H9 (cell line): Measurements from ENCODE around the gene VWA3A. TPM values are rescaled to one million over a fixed set of nuclear protein-coding genes. Genes with fewer than 3 reads are reported as not detected.
"Not testable (repeated sequence)": the region's sequence is repeated elsewhere in the genome, so short reads cannot be mapped to it uniquely, and the experiment has no call there.

Experiments
- DNase-seq: peaks from one replicate; pipeline ENCODE4 v3.0.0-alpha.2; 2017
- H2AFZ ChIP-seq: one replicate; pipeline ENCODE4 v1.6.1; 2013; ENCODE audit warnings: mild to moderate bottlenecking, low read length, control low read depth, moderate library complexity
- H2AK5ac ChIP-seq: 2 replicates; pipeline ENCODE4 v1.6.1; 2013; ENCODE audit warnings: low read length, control low read depth, mixed read lengths; ENCODE audit not compliant: insufficient read length
- H2BK120ac ChIP-seq: one replicate; pipeline ENCODE4 v1.6.1; 2013; ENCODE audit warnings: low read depth, mild to moderate bottlenecking, low read length, control low read depth, inconsistent platforms; ENCODE audit not compliant: poor library complexity, severe bottlenecking
- H2BK12ac ChIP-seq: 2 replicates; pipeline ENCODE4 v1.6.1; 2013; ENCODE audit warnings: low read length, control low read depth, mixed read lengths, low read depth; ENCODE audit not compliant: insufficient read length
- H2BK15ac ChIP-seq: 2 replicates; pipeline ENCODE4 v1.6.1; 2013; ENCODE audit warnings: low read depth, low read length, control low read depth
- H2BK20ac ChIP-seq: one replicate; pipeline ENCODE4 v1.6.1; 2013; ENCODE audit warnings: low read depth, mild to moderate bottlenecking, low read length, control low read depth, inconsistent platforms; ENCODE audit not compliant: poor library complexity, severe bottlenecking
- H2BK5ac ChIP-seq: 2 replicates; pipeline ENCODE4 v1.6.1; 2013; ENCODE audit warnings: low read length, control low read depth, mixed read lengths; ENCODE audit not compliant: insufficient read length
- H3K14ac ChIP-seq: 2 replicates; pipeline ENCODE4 v1.6.1; 2013; ENCODE audit warnings: low read length, control low read depth; ENCODE audit not compliant: insufficient read depth
- H3K18ac ChIP-seq: 2 replicates; pipeline ENCODE4 v1.6.1; 2013; ENCODE audit warnings: low read depth, mild to moderate bottlenecking, mixed read lengths, low read length, control low read depth; ENCODE audit not compliant: insufficient read length
- H3K23ac ChIP-seq: 2 replicates; pipeline ENCODE4 v1.6.1; 2013; ENCODE audit warnings: low read length, control low read depth, mixed read lengths, low read depth; ENCODE audit not compliant: insufficient read length
- H3K23me2 ChIP-seq: 2 replicates; pipeline ENCODE4 v1.6.1; 2013; ENCODE audit warnings: low read depth, mild to moderate bottlenecking, mixed read lengths, low read length, control low read depth; ENCODE audit not compliant: insufficient read length, poor library complexity, severe bottlenecking
- H3K27ac ChIP-seq: 2 replicates; pipeline ENCODE4 v1.5.1; 2013; ENCODE audit warnings: low read length, control low read depth, mixed read lengths, low read depth; ENCODE audit not compliant: insufficient read length
- H3K27me3 ChIP-seq: 2 replicates; pipeline ENCODE4 v1.6.1; 2013; ENCODE audit warnings: low read length, control low read depth, inconsistent platforms; ENCODE audit not compliant: insufficient read depth
- H3K4ac ChIP-seq: 2 replicates; pipeline ENCODE4 v1.6.1; 2013; ENCODE audit warnings: low read depth, mild to moderate bottlenecking, control low read depth, inconsistent platforms, low read length, moderate library complexity
- H3K4me1 ChIP-seq: 2 replicates; pipeline ENCODE4 v1.6.1; 2013; ENCODE audit warnings: low read length, control low read depth, inconsistent platforms; ENCODE audit not compliant: insufficient read depth
- H3K4me2 ChIP-seq: 2 replicates; pipeline ENCODE4 v1.6.1; 2013; ENCODE audit warnings: low read length, control low read depth, mixed read lengths; ENCODE audit not compliant: insufficient read length, insufficient read depth
- H3K56ac ChIP-seq: 2 replicates; pipeline ENCODE4 v1.6.1; 2013; ENCODE audit warnings: low read depth, mild to moderate bottlenecking, mixed read lengths, low read length, control low read depth; ENCODE audit not compliant: insufficient read length
- H3K79me1 ChIP-seq: 2 replicates; pipeline ENCODE4 v1.6.1; 2013; ENCODE audit warnings: low read depth, mild to moderate bottlenecking, moderate library complexity, low read length, control low read depth, inconsistent platforms; ENCODE audit not compliant: insufficient read depth, poor library complexity, severe bottlenecking
- H3K79me2 ChIP-seq: 2 replicates; pipeline ENCODE4 v1.6.1; 2013; ENCODE audit warnings: low read length, control low read depth, inconsistent platforms; ENCODE audit not compliant: insufficient read depth
- H3K9ac ChIP-seq: 2 replicates; pipeline ENCODE4 v1.6.1; 2013; ENCODE audit warnings: low read length, control low read depth, mixed read lengths; ENCODE audit not compliant: insufficient read length; ENCODE audit errors: extremely low read depth
- H3K9me3 ChIP-seq: one replicate; pipeline ENCODE4 v1.6.1; 2013; ENCODE audit warnings: low read depth, low read length, inconsistent platforms; ENCODE audit not compliant: control insufficient read depth
- H3T11ph ChIP-seq: one replicate; pipeline ENCODE4 v1.6.1; 2013; ENCODE audit warnings: mild to moderate bottlenecking, low read length, control low read depth, inconsistent platforms
- H4K20me1 ChIP-seq: one replicate; pipeline ENCODE4 v1.6.1; 2013; ENCODE audit not compliant: control insufficient read depth, insufficient read length, insufficient read depth
- H4K5ac ChIP-seq: 2 replicates; pipeline ENCODE4 v1.6.1; 2013; ENCODE audit warnings: low read depth, mild to moderate bottlenecking, mixed read lengths, low read length, control low read depth; ENCODE audit not compliant: insufficient read length
- H4K8ac ChIP-seq: replicated peaks from 2 replicates; pipeline ENCODE4 v1.6.1; 2013; ENCODE audit warnings: low read length, control low read depth, mixed read lengths, low read depth; ENCODE audit not compliant: insufficient read length
- H4K91ac ChIP-seq: 2 replicates; pipeline ENCODE4 v1.6.1; 2013; ENCODE audit warnings: low read depth, mild to moderate bottlenecking, moderate library complexity, mixed read lengths, low read length, control low read depth; ENCODE audit not compliant: insufficient read length
- H3K27ac Mint-ChIP-seq, 3 experiments: 2 replicates in 2 of 3; 3 replicates in 1 of 3; pipeline ENCODE4 v1.8.0; 2020 to 2021; ENCODE audit warnings: mixed read lengths in 3 of 3, mild to moderate bottlenecking in 1 of 3, moderate library complexity in 1 of 3
- H3K27me3 Mint-ChIP-seq: 2 replicates; pipeline ENCODE4 v1.8.0; 2021; ENCODE audit warnings: low read depth, mild to moderate bottlenecking, moderate library complexity, mixed read lengths
- H3K36me3 Mint-ChIP-seq, 3 experiments: 2 replicates in 2 of 3; 3 replicates in 1 of 3; pipeline ENCODE4 v1.8.0; 2020 to 2021; ENCODE audit warnings: low read depth in 3 of 3, mixed read lengths in 3 of 3; ENCODE audit not compliant: insufficient read depth in 1 of 3
- H3K4me1 Mint-ChIP-seq, 2 experiments: 2 replicates each; pipeline ENCODE4 v1.8.0; 2020; ENCODE audit warnings: mixed read lengths in 2 of 2
- H3K4me3 Mint-ChIP-seq, 2 experiments: 2 replicates in 1 of 2; 3 replicates in 1 of 2; pipeline ENCODE4 v1.8.0; 2020 to 2021; ENCODE audit warnings: mild to moderate bottlenecking in 2 of 2, mixed read lengths in 2 of 2, moderate library complexity in 1 of 2
- H3K9me3 Mint-ChIP-seq, 2 experiments: 2 replicates in 1 of 2; 3 replicates in 1 of 2; pipeline ENCODE4 v1.8.0; 2020; ENCODE audit warnings: mild to moderate bottlenecking in 2 of 2, mixed read lengths in 2 of 2, moderate library complexity in 1 of 2
- CTCF ChIP-seq: fragments of 200-600 bp; sonication (generic); conservative IDR thresholded peaks from 3 replicates; pipeline ENCODE4 v1.8.0; 2021; ENCODE audit warnings: antibody characterized with exemption, mild to moderate bottlenecking
- WGBS: extraction: QIAGEN DNeasy Blood & Tissue Kit; methylation state at CpG from one replicate; pipeline ENCODE4 v1.1.7; 2013; ENCODE audit warnings: missing lambda C conversion rate, low lambda C conversion rate, mixed read lengths; ENCODE audit not compliant: insufficient read length; ENCODE audit errors: extremely low coverage; 5-methylcytosine and 5-hydroxymethylcytosine counted together
- total RNA-seq: library from RNA; stranded (reverse); gene quantifications from 2 replicates; pipeline ENCODE4 v1.2.1, GENCODE V29; 2021

VWA3A gene
- total RNA-seq, 1 experiment from 2014 or later = not detected

- Mint-ChIP-seq H3K4me3 (peak overlapping the region; percentile 80 to 90), H3K9me3 (peaks cover 3 to 4% of the 10 kb centered on the region in 2 experiments; a peak in 3 of 5 replicates), H3K36me3 (peaks cover 0 to 2% (median 0%) of the 10 kb centered on the region in 3 experiments; a peak in 1 of 7 replicates), H3K27me3 (peaks cover 2% of the 10 kb centered on the region; the same call in 1 of the 2 replicates), H3K4me1 (peaks cover 22 to 23% of the 10 kb centered on the region in 2 experiments), H3K27ac (peak overlapping the region in 1 of 3 experiments; percentile 68; a peak in 2 of 7 replicates)
- Histone ChIP-seq H3K9me3 (no peaks in the 10 kb centered on the region), H4K20me1 (no peaks in the 10 kb centered on the region), H3K79me2 (no peaks in the 10 kb centered on the region), H3K56ac (no peak overlapping the region), H3K27me3 (no peaks in the 10 kb centered on the region), H3K9ac (no peak overlapping the region), H3K4me2 (peak overlapping the region; percentile 53), H3K23me2 (peaks cover 3% of the 10 kb centered on the region), H4K8ac (no peak overlapping the region), H4K91ac (no peak overlapping the region), H3K4me1 (no peaks in the 10 kb centered on the region; the same call in 1 of the 2 replicates), H2BK20ac (no peak overlapping the region), H3K14ac (no peak overlapping the region), H2BK12ac (no peak overlapping the region), H3K23ac (no peak overlapping the region), H4K5ac (no peak overlapping the region), H3K4ac (no peak overlapping the region), H3K27ac (no peak overlapping the region), H2BK15ac (no peak overlapping the region), H2BK5ac (no peak overlapping the region), H3K18ac (no peak overlapping the region), H3T11ph (no peak overlapping the region), H2AFZ (peak overlapping the region; percentile 68), H2AK5ac (no peak overlapping the region), H3K79me1 (no peaks in the 10 kb centered on the region), H2BK120ac (no peak overlapping the region)
- WGBS = no CpG with 5 or more reads among the region's 39 CpGs
- TF ChIP-seq CTCF = peak; percentile 80
- peak; percentile 92 for DNase-seq
Measured at GRCh38 chr16:22195695-22196558, 103.6 kb downstream of the VWA3A start.

GRCh38 chr16:22196559-22197168 is 104.3 kb downstream of the VWA3A start:
- H2BK120ac ChIP-seq, H3K4ac ChIP-seq, H3K4me1 ChIP-seq, H3K79me1 ChIP-seq, H3K36me3 Mint-ChIP-seq, H3K56ac ChIP-seq, H3K27ac ChIP-seq, DNase-seq, H4K8ac ChIP-seq, H2BK15ac ChIP-seq, H3K27me3 Mint-ChIP-seq, H3K18ac ChIP-seq, H3K9me3 Mint-ChIP-seq, H2BK12ac ChIP-seq, H3T11ph ChIP-seq, H4K20me1 ChIP-seq, H3K79me2 ChIP-seq, H3K4me2 ChIP-seq, H4K5ac ChIP-seq, H2BK20ac ChIP-seq, H2BK5ac ChIP-seq, H3K23me2 ChIP-seq, H3K9ac ChIP-seq, H4K91ac ChIP-seq, H3K23ac ChIP-seq, H2AK5ac ChIP-seq, H3K27me3 ChIP-seq, H2AFZ ChIP-seq, H3K9me3 ChIP-seq, H3K14ac ChIP-seq: not testable (repeated sequence)
- H3K4me3 Mint-ChIP-seq = peak overlapping the region; percentile 80 to 90
- peak overlapping the region in 2 of 3 experiments; percentile 40 to 56; a peak in 2 of 7 replicates for H3K27ac Mint-ChIP-seq
- peaks cover 21 to 22% of the 10 kb centered on the region in 2 experiments for H3K4me1 Mint-ChIP-seq
- WGBS = no CpG with 5 or more reads among the region's 20 CpGs
